HCT116 (cell line): ENCODE results near the gene MAP3K4. TPM values are rescaled to one million over a fixed set of nuclear protein-coding genes. Genes with fewer than 3 reads are reported as not detected.

Experiments
- ATAC-seq: fragments of 200-7000 bp; cut with Tn5 transposase; 2 replicates; pipeline ENCODE4 v1.9.1; 2020; ENCODE audit warnings: mild to moderate bottlenecking, moderate library complexity
- BruUV-seq: library from RNA; stranded (reverse); fragments of 400-500 nt; replicated peaks from 2 replicates; lab custom pipeline; 2021; lab: Mats Ljungman, UMichigan
- CTCF ChIA-PET: fragments of 300-600 bp; sonication (Branson Sonifier 250); formaldehyde crosslinking; loops from one replicate; lab custom pipeline; 2021; ENCODE audit warnings: antibody characterized with exemption; lab: Charles Lee
- POLR2A ChIA-PET: fragments of 300-600, 350-600 bp; sonication (Branson Sonifier 250); formaldehyde crosslinking; loops from one replicate; lab custom pipeline; 2021; ENCODE audit warnings: antibody characterized with exemption; lab: Charles Lee
- RAD21 ChIA-PET, 2 experiments: fragments of 300-600 bp; sonication (Branson Sonifier 250); formaldehyde crosslinking; loops; one replicate each; lab custom pipeline; 2023; ENCODE audit warnings: low total read pairs in 2 of 2; ENCODE audit not compliant: uncharacterized antibody in 2 of 2, unreplicated experiment in 2 of 2, low non-redundant PET in 1 of 2; lab: Charles Lee
- DNase-seq: peaks from one replicate; pipeline ENCODE4 v3.0.0-alpha.2; 2010; ENCODE audit warnings: low read depth, low spot score
- H2AFZ ChIP-seq: fragments of 200-600 bp; shearing (Covaris generic), sonication (generic); 2 replicates; pipeline ENCODE4 v1.6.1; 2017; ENCODE audit warnings: low read depth, mixed run types, mixed read lengths, antibody characterized with exemption, low read length; ENCODE audit not compliant: poor library complexity, severe bottlenecking
- H3K27ac ChIP-seq: 2 replicates; pipeline ENCODE4 v1.5.1; 2012; ENCODE audit warnings: low read depth, low read length
- H3K27me3 ChIP-seq: fragments of 200-600 bp; sonication (generic); 2 replicates; pipeline ENCODE4 v1.6.1; 2016; ENCODE audit warnings: mixed run types, low read length, mixed read lengths; ENCODE audit not compliant: insufficient read depth
- H3K36me3 ChIP-seq, 2 experiments: fragments of 200-500 bp in 1 of 2; fragments of 200-600 bp in 1 of 2; sonication (Bioruptor generic) in 1 of 2; sonication (generic) in 1 of 2; 2 replicates each; pipeline versions ENCODE4 v1.5.1 to v1.6.1; 2014 to 2016; ENCODE audit warnings: low read length in 2 of 2, inconsistent platforms in 1 of 2, mixed read lengths in 1 of 2, mixed run types in 1 of 2; ENCODE audit not compliant: insufficient read depth in 2 of 2, control insufficient read depth in 1 of 2
- H3K4me1 ChIP-seq, 2 experiments: fragments of 200-600 bp in 1 of 2; sonication (generic) in 1 of 2; 2 replicates each; pipeline versions ENCODE4 v1.5.1 to v1.6.1; 2012 to 2017; ENCODE audit warnings: low read length in 2 of 2, inconsistent platforms in 1 of 2, mild to moderate bottlenecking in 1 of 2, mixed read lengths in 1 of 2, mixed run types in 1 of 2, moderate library complexity in 1 of 2; ENCODE audit not compliant: insufficient read depth in 2 of 2, control insufficient read depth in 1 of 2
- H3K4me2 ChIP-seq: fragments of 200-600 bp; sonication (generic); 2 replicates; pipeline ENCODE4 v1.6.1; 2017; ENCODE audit warnings: mixed run types, low read length, mixed read lengths
- H3K4me3 ChIP-seq, 2 experiments: fragments of 200-600 bp in 1 of 2; sonication (generic) in 1 of 2; replicated peaks in 1 of 2; 2 replicates each; pipeline ENCODE4 v1.5.1; 2011 to 2016; ENCODE audit warnings: low read length in 2 of 2, control low read depth in 1 of 2, low read depth in 1 of 2, mild to moderate bottlenecking in 1 of 2, mixed read lengths in 1 of 2, mixed run types in 1 of 2
- H3K79me2 ChIP-seq: fragments of 200-600 bp; sonication (generic); 2 replicates; pipeline ENCODE4 v1.6.1; 2017; ENCODE audit warnings: mild to moderate bottlenecking, mixed run types, low read length, moderate library complexity, mixed read lengths; ENCODE audit not compliant: insufficient read depth
- H3K9ac ChIP-seq: fragments of 200-600 bp; sonication (generic); 2 replicates; pipeline ENCODE4 v1.6.1; 2016; ENCODE audit warnings: low read length, mixed read lengths
- H3K9me2 ChIP-seq: fragments of 200-600 bp; sonication (generic), shearing (Covaris generic); 2 replicates; pipeline ENCODE4 v1.6.1; 2017; ENCODE audit warnings: mixed run types, mild to moderate bottlenecking, moderate library complexity; ENCODE audit not compliant: insufficient read depth
- H3K9me3 ChIP-seq, 2 experiments: fragments of 200-500 bp in 1 of 2; fragments of 200-600 bp in 1 of 2; sonication (Bioruptor generic) in 1 of 2; sonication (generic) in 1 of 2; 2 replicates each; pipeline ENCODE4 v1.6.1; 2014 to 2017; ENCODE audit warnings: low read length in 2 of 2, mixed read lengths in 2 of 2, inconsistent platforms in 1 of 2, low read depth in 1 of 2, mild to moderate bottlenecking in 1 of 2, mixed run types in 1 of 2, moderate library complexity in 1 of 2; ENCODE audit not compliant: control insufficient read depth in 1 of 2, insufficient read depth in 1 of 2
- H4K20me1 ChIP-seq: fragments of 200-600 bp; sonication (generic), shearing (Covaris generic); 2 replicates; pipeline ENCODE4 v1.6.1; 2017; ENCODE audit warnings: mixed run types, mild to moderate bottlenecking, moderate library complexity; ENCODE audit not compliant: insufficient read depth
- ELF1 ChIP-seq: IDR thresholded peaks from 2 replicates; pipeline ENCODE4 v1.6.1; 2012; ENCODE audit warnings: low read depth, borderline replicate concordance
- EZH2phosphoT487 ChIP-seq: fragments of 200-600 bp; IDR thresholded peaks from 2 replicates; pipeline ENCODE4 v1.6.1; 2018; ENCODE audit warnings: antibody characterized with exemption, borderline replicate concordance
- POLR2A ChIP-seq: IDR thresholded peaks from 2 replicates; pipeline ENCODE4 v1.7.0; 2011; ENCODE audit warnings: borderline replicate concordance; ENCODE audit not compliant: insufficient read depth, insufficient read length; ENCODE audit errors: extremely low read depth
- POLR2AphosphoS5 ChIP-seq: IDR thresholded peaks from 2 replicates; pipeline ENCODE4 v1.6.1; 2011; ENCODE audit warnings: mild to moderate bottlenecking, low read depth, low read length, moderate library complexity
- SRF ChIP-seq: IDR thresholded peaks from 2 replicates; pipeline ENCODE4 v1.6.1; 2012; ENCODE audit warnings: low read depth
- TCF7L2 ChIP-seq: IDR thresholded peaks from 2 replicates; pipeline ENCODE4 v1.7.0; 2011; ENCODE audit warnings: borderline replicate concordance, inconsistent platforms; ENCODE audit not compliant: insufficient read depth, insufficient read length; ENCODE audit errors: extremely low read depth
- YY1 ChIP-seq: IDR thresholded peaks from 2 replicates; pipeline ENCODE4 v1.6.1; 2011; ENCODE audit warnings: low read length, low read depth, moderate library complexity, mild to moderate bottlenecking; ENCODE audit not compliant: insufficient replicate concordance; ENCODE audit errors: extremely low read depth
- ZNF274 ChIP-seq: fragments of 200-500 bp; sonication (Bioruptor generic); IDR thresholded peaks from 2 replicates; pipeline ENCODE4 v1.6.1; 2014; ENCODE audit warnings: mild to moderate bottlenecking, low read depth, low read length, inconsistent platforms
- intact Hi-C: fragments of 100-400 bp; cut with micrococcal nuclease; formaldehyde crosslinking; loops from 2 replicates; pipeline ENCODE4 v1.10.0; 2022
- total RNA-seq: library from RNA; stranded (reverse); gene quantifications from one replicate; pipeline ENCODE4 v1.2.1, GENCODE V29; 2021; ENCODE audit not compliant: unreplicated experiment
- TF ChIP-seq, protein P1 (sequence below), 3 experiments: fragments of 200-600 bp in 1 of 3; sonication (generic) in 1 of 3; IDR thresholded peaks in 2 of 3; conservative IDR thresholded peaks in 1 of 3; 2 replicates each; pipeline ENCODE4 v1.5.1; 2012 to 2017; ENCODE audit warnings: low read depth in 2 of 3, low read length in 2 of 3, antibody characterized with exemption in 1 of 3, borderline replicate concordance in 1 of 3, control low read depth in 1 of 3, mild to moderate bottlenecking in 1 of 3, mixed read lengths in 1 of 3, mixed run types in 1 of 3, moderate library complexity in 1 of 3; ENCODE audit not compliant: insufficient read depth in 1 of 3
- TF ChIP-seq, protein P2 (sequence below): IDR thresholded peaks from 2 replicates; pipeline ENCODE4 v1.6.1; 2011; ENCODE audit warnings: mild to moderate bottlenecking, low read length, moderate library complexity; ENCODE audit not compliant: insufficient replicate concordance; ENCODE audit errors: extremely low read depth
- TF ChIP-seq, protein P3 (sequence below): IDR thresholded peaks from 2 replicates; pipeline ENCODE4 v1.6.1; 2012

The MAP3K4 gene
- total RNA-seq, 1 experiment from 2014 or later, result 46.5 TPM

DNA sequence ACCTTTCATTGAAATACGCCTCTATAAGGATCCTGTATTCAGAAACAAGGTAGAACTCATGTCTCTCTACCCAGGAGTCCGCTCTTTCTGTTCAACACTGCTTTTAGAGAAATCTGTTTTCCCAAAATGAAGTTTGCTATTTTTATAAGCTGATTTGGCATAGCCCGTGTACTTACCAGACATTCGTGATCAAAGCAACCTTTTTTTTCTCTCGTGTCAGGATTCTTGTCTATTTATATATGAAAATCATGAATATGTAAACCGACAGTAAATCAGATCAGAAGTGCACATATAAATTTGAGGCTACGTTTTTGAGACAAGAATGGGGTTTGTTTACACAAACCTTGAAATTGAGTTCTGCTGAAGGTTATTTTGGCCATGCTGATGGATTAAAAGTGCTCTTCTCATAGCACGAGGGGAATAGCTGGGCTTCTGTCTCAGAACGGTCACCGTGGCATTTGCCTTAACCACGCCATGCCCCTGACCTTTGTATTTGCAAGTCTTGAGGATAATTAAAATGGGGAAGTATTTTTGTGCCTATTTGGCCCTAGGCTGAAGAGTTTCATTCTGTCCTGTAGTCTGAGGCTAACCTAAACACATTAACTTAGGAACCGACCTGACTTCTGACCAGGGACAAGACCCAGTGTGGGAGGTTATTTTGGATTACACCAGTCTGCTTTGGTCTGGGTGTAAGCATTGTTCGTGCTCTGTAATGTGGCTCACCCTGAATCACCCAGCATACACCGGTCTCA lies 118.6 kb downstream of the MAP3K4 start:
- Histone ChIP-seq H3K36me3 (peaks cover 38 to 39% of the 10 kb centered on the region in 2 experiments), H3K9me2 (no peaks in the 10 kb centered on the region), H4K20me1 (no peaks in the 10 kb centered on the region), H3K27me3 (no peaks in the 10 kb centered on the region), H3K4me1 (no peaks in the 10 kb centered on the region), H3K9me3 (no peaks in the 10 kb centered on the region), H3K4me3 (no peak overlapping the region), H3K79me2 (no peaks in the 10 kb centered on the region), H3K9ac (no peak overlapping the region), H3K4me2 (no peak overlapping the region), H3K27ac (no peak overlapping the region), H2AFZ (no peak overlapping the region)
- CTCF ChIA-PET, result no interaction called here
- intact Hi-C loops, result no loop called here
- no TSS peak for BruUV-seq
- TF ChIP-seq POLR2A (no peak), TCF7L2 (no peak), YY1 (no peak), SRF (no peak), EZH2phosphoT487 (no peak), POLR2AphosphoS5 (no peak), ZNF274 (no peak), ELF1 (no peak)
- TF ChIP-seq, protein P1, sequence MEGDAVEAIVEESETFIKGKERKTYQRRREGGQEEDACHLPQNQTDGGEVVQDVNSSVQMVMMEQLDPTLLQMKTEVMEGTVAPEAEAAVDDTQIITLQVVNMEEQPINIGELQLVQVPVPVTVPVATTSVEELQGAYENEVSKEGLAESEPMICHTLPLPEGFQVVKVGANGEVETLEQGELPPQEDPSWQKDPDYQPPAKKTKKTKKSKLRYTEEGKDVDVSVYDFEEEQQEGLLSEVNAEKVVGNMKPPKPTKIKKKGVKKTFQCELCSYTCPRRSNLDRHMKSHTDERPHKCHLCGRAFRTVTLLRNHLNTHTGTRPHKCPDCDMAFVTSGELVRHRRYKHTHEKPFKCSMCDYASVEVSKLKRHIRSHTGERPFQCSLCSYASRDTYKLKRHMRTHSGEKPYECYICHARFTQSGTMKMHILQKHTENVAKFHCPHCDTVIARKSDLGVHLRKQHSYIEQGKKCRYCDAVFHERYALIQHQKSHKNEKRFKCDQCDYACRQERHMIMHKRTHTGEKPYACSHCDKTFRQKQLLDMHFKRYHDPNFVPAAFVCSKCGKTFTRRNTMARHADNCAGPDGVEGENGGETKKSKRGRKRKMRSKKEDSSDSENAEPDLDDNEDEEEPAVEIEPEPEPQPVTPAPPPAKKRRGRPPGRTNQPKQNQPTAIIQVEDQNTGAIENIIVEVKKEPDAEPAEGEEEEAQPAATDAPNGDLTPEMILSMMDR (IDR thresholded peaks at IDR 0.05 in 2 of 3, conservative IDR thresholded peaks at IDR 0.05 in 1 of 3; ENCODE audit: borderline replicate concordance in 1 of 3, insufficient read depth in 1 of 3, low read depth in 2 of 3, low read length in 2 of 3), result no peak
- TF ChIP-seq, protein P2, sequence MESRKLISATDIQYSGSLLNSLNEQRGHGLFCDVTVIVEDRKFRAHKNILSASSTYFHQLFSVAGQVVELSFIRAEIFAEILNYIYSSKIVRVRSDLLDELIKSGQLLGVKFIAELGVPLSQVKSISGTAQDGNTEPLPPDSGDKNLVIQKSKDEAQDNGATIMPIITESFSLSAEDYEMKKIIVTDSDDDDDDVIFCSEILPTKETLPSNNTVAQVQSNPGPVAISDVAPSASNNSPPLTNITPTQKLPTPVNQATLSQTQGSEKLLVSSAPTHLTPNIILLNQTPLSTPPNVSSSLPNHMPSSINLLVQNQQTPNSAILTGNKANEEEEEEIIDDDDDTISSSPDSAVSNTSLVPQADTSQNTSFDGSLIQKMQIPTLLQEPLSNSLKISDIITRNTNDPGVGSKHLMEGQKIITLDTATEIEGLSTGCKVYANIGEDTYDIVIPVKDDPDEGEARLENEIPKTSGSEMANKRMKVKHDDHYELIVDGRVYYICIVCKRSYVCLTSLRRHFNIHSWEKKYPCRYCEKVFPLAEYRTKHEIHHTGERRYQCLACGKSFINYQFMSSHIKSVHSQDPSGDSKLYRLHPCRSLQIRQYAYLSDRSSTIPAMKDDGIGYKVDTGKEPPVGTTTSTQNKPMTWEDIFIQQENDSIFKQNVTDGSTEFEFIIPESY, result no peak
- TF ChIP-seq, protein P3, sequence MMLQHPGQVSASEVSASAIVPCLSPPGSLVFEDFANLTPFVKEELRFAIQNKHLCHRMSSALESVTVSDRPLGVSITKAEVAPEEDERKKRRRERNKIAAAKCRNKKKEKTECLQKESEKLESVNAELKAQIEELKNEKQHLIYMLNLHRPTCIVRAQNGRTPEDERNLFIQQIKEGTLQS, result no peak
- DNase-seq, result no peak
- POLR2A ChIA-PET, result no interaction called here
- no peak for ATAC-seq
- RAD21 ChIA-PET, result no interaction called here
